ENCODE measurements around the gene BZW2. TPM values are rescaled to one million over a fixed set of nuclear protein-coding genes. Genes with fewer than 3 reads are reported as not detected.

Gene BZW2
- total and polyA plus RNA-seq, 2 of the 13 experiments (the other 11 are each of a cell fraction or from before 2014, with no cell fraction given) = 21.8 to 95.2 TPM

DNA sequence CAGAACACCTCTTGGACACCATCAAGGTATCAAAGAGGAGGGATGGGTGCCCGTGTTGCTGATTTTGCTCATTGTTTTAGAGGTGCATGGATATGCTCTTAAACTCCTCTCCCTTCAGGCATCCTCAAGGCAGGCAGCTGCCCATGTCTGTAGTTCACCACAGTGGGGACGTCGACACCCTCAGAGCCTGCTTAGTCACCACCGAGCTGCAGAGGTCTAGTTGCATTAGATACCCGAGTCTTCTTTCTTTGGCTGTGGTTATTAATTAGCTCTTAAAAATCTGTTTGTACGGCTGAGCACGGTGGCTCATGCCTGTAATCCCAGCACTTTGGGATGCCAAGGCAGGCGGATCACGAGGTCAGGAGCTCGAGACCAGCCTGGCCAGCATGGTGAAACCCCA lies 82.8 kb downstream of the BZW2 start:
- FAIRE-seq (no peak), DNase-seq (ENCODE audit: low spot score) (no peak), ATAC-seq (no peak)
- intact Hi-C loops (cut with micrococcal nuclease; ENCODE audit: unreplicated experiment) (no loop called here), in situ Hi-C loops (cut with HindIII; ENCODE audit: extremely low pct_ligation_motif_present, low pct_unique_long_range_greater_than_20kb) (no loop called here)
- WGBS (ENCODE audit: low lambda C conversion rate) = 56% methylated on average over 10 of the region's 10 CpGs
- no peaks in the 10 kb centered on the region for H3K4me1 ChIP-seq (ENCODE audit: insufficient read depth, low read length)
- no peaks in the 10 kb centered on the region for H3K27me3 ChIP-seq (ENCODE audit: control insufficient read depth in 1 of 2, insufficient read depth in 2 of 2, low read length in 2 of 2)
- no peaks in the 10 kb centered on the region for H3K36me3 ChIP-seq (replicated peaks in 1 of 2; ENCODE audit: control insufficient read depth in 1 of 2, insufficient read depth in 2 of 2, low read length in 2 of 2)
- no peak overlapping the region for H3K27ac ChIP-seq (ENCODE audit: extremely low read length, insufficient read depth, low read length)
- no TSS peak for BruUV-seq (replicated peaks)
- no peak overlapping the region for H3K4me2 ChIP-seq (ENCODE audit: low read depth, low read length)
- no peaks in the 10 kb centered on the region for H3K9me3 ChIP-seq (ENCODE audit: low read length)
- POLR2A ChIA-PET = no interaction called here
- H2AFZ ChIP-seq (ENCODE audit: low read length) = no peak overlapping the region
- CTCF ChIA-PET (ENCODE audit: low intra/inter-chr PET ratio, low total read pairs) = no interaction called here
- H3K79me2 ChIP-seq (ENCODE audit: insufficient read depth, low read length) = no peaks in the 10 kb centered on the region
- no peak overlapping the region for H3K4me3 ChIP-seq (replicated peaks in 1 of 3; ENCODE audit: insufficient read depth in 1 of 3, low read depth in 2 of 3, low read length in 3 of 3)
- H4K20me1 ChIP-seq (ENCODE audit: insufficient read depth, low read length) = no peaks in the 10 kb centered on the region
- no peak overlapping the region for H3K9ac ChIP-seq (ENCODE audit: insufficient read depth, low read depth, low read length)
- TF ChIP-seq SP4 (CRISPR knock-in tag; IDR thresholded peaks at IDR 0.05) (no peak), ZNF550 (CRISPR knock-in tag; IDR thresholded peaks at IDR 0.05; ENCODE audit: borderline replicate concordance) (no peak), ZNF24 (IDR thresholded peaks at IDR 0.05) (no peak), TSC22D2 (CRISPR knock-in tag; IDR thresholded peaks at IDR 0.05; ENCODE audit: borderline replicate concordance) (no peak), SALL2 (CRISPR knock-in tag; IDR thresholded peaks at IDR 0.05) (no peak), ZNF644 (CRISPR knock-in tag; IDR thresholded peaks at IDR 0.05; ENCODE audit: low read depth) (no peak)
- TF ChIP-seq, protein P1, sequence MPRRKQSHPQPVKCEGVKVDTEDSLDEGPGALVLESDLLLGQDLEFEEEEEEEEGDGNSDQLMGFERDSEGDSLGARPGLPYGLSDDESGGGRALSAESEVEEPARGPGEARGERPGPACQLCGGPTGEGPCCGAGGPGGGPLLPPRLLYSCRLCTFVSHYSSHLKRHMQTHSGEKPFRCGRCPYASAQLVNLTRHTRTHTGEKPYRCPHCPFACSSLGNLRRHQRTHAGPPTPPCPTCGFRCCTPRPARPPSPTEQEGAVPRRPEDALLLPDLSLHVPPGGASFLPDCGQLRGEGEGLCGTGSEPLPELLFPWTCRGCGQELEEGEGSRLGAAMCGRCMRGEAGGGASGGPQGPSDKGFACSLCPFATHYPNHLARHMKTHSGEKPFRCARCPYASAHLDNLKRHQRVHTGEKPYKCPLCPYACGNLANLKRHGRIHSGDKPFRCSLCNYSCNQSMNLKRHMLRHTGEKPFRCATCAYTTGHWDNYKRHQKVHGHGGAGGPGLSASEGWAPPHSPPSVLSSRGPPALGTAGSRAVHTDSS (CRISPR knock-in tag; conservative IDR thresholded peaks at IDR 0.05) = no peak
- TF ChIP-seq, protein P2, sequence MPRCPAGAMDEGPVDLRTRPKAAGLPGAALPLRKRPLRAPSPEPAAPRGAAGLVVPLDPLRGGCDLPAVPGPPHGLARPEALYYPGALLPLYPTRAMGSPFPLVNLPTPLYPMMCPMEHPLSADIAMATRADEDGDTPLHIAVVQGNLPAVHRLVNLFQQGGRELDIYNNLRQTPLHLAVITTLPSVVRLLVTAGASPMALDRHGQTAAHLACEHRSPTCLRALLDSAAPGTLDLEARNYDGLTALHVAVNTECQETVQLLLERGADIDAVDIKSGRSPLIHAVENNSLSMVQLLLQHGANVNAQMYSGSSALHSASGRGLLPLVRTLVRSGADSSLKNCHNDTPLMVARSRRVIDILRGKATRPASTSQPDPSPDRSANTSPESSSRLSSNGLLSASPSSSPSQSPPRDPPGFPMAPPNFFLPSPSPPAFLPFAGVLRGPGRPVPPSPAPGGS (CRISPR knock-in tag; IDR thresholded peaks at IDR 0.05) = no peak
- TF ChIP-seq, protein P3, sequence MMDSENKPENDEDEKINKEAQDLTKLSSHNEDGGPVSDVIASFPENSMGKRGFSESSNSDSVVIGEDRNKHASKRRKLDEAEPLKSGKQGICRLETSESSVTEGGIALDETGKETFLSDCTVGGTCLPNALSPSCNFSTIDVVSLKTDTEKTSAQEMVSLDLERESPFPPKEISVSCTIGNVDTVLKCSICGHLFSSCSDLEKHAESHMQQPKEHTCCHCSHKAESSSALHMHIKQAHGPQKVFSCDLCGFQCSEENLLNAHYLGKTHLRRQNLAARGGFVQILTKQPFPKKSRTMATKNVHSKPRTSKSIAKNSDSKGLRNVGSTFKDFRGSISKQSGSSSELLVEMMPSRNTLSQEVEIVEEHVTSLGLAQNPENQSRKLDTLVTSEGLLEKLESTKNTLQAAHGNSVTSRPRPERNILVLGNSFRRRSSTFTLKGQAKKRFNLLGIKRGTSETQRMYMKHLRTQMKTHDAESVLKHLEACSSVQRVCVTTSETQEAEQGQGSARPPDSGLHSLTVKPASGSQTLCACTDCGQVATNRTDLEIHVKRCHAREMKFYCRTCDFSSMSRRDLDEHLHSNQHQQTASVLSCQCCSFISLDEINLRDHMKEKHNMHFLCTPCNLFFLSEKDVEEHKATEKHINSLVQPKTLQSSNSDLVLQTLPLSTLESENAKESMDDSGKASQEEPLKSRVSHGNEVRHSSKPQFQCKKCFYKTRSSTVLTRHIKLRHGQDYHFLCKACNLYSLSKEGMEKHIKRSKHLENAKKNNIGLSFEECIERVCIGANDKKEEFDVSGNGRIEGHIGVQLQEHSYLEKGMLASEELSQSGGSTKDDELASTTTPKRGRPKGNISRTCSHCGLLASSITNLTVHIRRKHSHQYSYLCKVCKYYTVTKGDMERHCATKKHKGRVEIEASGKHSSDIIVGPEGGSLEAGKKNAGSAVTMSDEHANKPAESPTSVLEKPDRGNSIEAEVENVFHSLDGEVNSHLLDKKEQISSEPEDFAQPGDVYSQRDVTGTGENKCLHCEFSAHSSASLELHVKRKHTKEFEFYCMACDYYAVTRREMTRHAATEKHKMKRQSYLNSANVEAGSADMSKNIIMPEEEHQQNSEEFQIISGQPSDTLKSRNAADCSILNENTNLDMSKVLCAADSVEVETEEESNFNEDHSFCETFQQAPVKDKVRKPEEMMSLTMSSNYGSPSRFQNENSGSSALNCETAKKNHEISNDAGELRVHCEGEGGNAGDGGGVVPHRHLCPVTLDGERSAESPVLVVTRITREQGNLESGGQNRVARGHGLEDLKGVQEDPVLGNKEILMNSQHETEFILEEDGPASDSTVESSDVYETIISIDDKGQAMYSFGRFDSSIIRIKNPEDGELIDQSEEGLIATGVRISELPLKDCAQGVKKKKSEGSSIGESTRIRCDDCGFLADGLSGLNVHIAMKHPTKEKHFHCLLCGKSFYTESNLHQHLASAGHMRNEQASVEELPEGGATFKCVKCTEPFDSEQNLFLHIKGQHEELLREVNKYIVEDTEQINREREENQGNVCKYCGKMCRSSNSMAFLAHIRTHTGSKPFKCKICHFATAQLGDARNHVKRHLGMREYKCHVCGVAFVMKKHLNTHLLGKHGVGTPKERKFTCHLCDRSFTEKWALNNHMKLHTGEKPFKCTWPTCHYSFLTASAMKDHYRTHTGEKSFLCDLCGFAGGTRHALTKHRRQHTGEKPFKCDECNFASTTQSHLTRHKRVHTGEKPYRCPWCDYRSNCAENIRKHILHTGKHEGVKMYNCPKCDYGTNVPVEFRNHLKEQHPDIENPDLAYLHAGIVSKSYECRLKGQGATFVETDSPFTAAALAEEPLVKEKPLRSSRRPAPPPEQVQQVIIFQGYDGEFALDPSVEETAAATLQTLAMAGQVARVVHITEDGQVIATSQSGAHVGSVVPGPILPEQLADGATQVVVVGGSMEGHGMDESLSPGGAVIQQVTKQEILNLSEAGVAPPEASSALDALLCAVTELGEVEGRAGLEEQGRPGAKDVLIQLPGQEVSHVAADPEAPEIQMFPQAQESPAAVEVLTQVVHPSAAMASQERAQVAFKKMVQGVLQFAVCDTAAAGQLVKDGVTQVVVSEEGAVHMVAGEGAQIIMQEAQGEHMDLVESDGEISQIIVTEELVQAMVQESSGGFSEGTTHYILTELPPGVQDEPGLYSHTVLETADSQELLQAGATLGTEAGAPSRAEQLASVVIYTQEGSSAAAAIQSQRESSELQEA (CRISPR knock-in tag; IDR thresholded peaks at IDR 0.05; ENCODE audit: not compliant biosample characterization) = no peak
